HG03469 (cell line): ENCODE data around the gene ZBTB17.

ENCODE experiments used
- ATAC-seq: cut with Tn5 transposase; IDR thresholded peaks from one replicate; pipeline ENCODE4 v1.9.1; 2021; ENCODE audit warnings: mild to moderate bottlenecking, moderate library complexity, moderate number of reproducible peaks; ENCODE audit not compliant: unreplicated experiment

The ZBTB17 gene

DNA sequence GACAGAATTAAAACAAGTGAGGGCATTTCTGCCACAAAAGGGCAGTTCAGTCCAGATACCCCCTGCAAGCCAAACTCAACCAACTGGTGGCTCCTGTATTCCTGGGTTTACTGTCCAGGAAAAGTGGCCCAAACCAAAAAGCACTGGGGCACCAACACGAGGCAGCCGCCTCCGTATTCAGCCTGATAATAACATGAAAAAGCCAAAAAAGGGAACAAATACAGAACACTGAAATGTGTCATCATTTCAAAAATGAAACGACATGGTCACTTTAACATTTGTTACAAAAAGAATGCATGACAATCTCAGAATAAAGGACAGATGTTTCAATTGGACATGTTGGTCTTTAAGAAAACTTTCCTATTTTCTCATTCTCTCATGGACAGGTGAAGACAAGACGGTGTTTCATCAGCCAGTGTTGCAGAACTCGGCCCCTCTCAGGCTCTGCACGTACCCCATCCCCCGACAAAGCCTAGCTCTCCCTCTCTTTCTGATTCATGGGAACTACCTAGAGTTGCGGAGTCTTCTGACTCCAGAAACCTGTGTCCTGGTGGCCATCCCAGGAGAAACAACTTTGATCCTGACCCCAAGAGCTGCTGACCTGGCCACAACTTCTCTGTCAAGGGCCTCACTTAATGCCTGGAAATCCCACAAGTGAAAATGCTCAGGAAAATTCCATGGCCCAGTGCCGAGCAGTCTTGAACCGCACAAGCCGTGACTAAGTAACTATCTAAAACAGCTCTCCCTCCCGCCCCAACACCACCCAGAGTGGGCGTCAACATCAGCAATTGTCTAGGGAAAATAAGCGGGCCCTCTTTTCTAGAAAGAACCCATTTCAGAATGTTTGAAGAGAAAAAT lies 27.1 kb downstream of the ZBTB17 start:
- ATAC-seq, result no peak

DNA sequence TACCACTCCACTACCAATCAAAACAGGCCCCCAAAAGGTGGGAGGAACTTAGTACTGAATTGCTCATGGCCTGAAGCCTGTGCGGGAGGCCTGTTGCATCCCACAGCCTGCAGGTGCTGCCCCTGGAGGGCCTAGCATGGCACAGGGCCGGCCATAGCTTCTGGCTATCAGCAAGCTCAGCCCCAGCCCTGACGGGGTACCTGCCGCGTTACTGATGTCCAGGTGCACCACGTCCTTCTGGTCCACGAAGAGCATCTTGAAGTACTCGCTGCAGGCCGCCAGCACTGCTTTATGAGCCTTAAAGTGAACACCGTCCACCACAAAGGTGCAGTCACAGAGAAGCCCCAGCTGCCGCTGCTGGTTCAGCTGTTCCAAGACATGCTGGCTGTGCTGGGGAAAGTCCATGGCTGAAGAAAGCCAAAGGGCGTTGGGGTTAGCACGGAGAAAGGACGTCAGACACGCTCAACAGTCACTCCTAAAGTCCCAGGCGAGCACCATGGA lies 27.8 kb downstream of the ZBTB17 start:
- ATAC-seq, result no peak

DNA sequence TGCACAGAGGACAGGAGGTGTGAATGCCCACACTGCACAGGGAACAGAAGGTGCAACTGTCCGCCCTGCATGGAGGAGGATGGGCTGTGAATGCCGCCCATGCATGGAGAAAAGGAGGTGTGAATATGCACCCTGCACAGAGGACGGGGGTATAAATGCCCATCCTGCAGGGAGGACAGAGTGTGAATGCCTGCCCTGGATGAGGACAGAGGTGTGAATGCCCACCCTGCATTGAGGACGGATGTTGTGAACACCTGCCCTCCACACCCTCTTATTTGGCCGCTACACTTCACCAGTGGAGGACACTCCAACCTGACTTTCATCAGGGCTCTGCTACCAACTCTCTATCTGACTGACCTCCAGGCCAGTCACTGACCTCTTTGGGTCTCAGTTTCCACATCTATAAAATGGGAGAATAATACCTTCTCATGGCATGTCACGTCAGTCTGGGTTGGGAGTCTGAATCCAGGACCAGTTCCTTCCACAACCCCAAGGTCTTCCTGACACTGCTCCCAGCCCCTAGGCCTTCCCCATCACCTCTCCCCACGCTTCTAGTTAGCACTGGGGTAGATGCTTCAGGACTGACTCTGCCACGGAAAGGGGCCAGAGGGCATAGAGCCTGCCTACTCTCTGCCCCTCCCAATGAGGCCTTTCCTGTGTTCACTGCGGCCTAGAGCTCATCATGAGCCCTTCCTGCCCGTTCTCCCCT lies 28.4 kb downstream of the ZBTB17 start:
- ATAC-seq, result no peak

DNA sequence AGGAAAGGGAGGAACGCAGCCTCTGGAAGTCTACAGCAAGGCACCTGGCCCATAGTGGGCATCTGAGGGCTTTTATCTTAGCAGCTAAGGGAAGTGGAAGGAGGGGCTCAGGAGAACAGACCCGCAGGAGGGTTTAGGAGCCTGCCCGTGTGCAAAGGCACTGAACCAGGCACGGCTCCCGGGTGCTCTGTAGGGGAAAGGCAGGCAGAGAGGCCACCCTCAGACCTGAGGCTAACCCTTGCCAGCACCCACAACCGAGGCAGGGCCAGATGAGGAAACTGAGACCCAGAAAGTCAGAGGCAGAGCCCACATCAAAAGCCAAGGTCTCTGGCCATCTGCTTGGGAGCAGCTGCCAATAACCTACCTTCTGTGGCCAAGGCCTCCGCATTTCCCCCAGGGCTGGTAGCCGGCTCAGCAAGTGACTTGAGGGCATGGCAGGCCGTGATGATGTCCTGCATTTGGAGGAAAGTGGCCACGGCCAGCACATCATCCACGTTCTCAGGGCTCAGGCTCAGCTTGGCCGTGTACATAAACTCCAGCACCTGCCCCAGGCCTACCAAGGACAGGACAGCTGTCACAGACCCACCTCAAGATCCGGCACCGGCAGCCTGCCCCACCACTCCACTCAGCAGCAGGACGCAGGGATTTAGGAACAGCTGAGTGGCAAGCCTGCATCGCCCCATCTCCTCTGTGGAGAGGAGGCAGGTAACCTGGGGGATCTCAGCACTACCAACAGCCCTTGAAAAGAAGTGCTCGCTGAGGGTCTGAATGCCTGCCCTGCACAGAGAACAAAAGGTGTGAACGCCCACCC lies 29.1 kb downstream of the ZBTB17 start:
- no peak for ATAC-seq

DNA sequence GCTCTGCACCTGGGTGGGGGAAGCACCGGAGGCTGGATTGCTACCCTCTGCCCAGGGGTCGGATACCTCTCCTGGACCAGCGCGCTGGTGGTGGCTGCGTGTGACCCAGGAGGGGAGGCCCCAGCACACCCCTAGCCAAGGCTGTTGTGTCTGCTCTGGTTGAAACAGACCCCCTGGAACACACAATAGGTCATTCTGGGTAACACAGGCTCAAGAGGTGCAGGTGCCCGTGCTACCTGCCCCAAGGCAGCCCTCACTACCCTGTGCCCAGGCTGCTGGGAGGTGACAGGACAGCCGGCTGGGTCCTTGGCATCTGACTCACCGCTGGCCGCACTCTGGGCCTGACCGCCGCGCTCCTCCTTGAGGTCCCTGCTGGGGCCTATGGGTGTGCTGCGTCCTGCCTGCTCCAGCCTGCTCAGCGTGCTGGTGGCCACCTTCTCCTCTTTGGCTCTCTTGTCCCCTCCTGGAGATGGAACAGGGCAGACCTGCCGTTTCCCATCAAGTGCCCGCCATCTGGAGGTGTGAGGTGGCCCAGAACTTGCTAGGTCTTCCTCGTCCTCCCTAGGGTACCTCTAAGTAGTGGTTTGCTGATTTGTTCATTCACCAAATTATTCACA lies 30.0 kb downstream of the ZBTB17 start:
- no peak for ATAC-seq

DNA sequence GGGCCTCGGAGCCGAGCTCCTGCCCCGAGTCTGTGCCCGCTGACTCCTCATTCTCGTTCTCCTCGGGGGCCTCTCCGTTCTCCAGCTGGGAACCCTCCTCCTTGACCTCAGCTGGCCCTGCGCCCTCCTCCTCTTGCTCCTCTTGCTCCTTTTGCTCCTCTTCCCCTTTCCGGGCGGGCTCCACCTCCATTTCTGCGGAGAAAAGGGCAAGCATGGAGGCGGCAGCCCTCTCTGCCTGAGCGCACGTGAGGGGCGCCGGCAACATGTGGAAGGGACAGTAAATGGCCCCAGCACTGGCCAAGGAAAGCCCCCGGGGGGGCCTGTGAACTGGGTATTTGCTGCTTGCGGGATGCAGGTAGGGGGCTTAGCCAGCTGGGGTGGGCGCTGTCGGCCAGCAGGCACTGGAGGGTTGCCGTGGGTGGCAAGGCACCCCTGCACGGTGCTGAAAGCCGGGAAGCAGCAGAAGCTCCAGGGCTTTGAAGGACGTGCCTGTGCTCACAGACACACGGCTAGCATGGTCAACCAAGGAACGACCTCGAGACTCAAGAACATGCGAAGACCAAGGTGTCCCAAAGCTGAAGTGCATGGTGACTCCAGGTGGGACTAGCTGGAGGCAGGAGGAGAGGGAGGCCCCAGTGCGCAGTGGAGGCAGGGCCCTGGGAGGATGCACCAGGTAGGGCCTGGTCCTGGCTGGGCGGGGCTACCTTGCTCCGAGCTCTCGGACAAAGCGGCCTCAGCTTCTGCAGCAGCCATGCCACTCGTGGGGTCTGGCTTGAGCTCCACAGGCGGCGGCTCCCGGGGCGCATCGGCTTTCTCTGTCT lies 30.7 kb downstream of the ZBTB17 start:
- ATAC-seq, result no peak

DNA sequence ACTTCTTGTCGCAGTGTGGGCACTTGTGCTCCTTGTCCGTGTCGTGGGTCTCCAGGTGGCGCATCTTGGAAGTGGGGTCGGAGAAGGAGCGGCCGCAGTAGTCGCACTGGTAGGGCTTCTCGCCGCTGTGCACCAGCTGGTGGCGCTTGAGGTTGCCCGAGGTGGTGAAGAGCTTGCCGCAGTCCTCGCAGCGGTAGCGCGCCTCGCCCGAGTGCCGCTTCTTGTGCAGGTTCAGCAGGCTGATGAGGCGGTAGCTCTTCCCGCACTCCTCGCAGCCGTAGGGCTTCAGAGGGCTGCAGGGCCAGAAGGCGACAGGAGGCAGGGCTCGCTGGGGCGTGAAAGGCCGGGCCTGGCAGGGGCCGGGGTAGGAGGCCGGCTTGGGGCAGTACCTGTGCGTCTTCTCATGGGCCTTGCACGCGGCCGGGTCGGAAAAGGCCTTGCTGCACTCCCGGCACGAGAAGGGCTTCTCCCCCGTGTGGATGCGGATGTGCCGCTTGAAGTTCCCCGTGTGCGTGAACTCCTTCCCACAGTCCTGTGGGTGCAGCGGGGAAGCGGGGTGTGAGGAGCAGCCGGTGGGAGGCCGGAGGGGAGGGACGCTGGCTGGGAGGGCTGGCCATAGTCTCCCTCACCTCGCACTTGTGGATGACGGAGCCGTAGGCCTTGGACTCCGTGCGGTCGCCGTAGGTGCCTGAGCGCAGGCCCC lies 31.4 kb downstream of the ZBTB17 start:
- ATAC-seq, result no peak

DNA sequence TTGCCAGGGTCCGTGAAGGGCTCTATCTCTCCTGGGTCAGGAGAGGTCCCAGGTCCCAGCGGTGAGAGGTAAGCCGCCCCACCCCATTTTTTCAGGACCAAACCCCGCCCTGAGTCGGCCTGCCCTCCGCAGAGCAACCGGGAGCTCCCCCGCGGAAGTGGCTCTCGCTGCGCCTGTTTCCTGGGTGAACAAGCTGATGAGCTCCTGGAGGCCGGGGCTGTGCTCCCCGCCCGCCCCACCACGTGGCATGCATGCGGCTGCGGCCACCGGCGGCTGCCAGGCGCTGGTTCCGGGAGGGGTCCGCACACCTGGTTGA lies 32.0 kb downstream of the ZBTB17 start:
- no peak for ATAC-seq

DNA sequence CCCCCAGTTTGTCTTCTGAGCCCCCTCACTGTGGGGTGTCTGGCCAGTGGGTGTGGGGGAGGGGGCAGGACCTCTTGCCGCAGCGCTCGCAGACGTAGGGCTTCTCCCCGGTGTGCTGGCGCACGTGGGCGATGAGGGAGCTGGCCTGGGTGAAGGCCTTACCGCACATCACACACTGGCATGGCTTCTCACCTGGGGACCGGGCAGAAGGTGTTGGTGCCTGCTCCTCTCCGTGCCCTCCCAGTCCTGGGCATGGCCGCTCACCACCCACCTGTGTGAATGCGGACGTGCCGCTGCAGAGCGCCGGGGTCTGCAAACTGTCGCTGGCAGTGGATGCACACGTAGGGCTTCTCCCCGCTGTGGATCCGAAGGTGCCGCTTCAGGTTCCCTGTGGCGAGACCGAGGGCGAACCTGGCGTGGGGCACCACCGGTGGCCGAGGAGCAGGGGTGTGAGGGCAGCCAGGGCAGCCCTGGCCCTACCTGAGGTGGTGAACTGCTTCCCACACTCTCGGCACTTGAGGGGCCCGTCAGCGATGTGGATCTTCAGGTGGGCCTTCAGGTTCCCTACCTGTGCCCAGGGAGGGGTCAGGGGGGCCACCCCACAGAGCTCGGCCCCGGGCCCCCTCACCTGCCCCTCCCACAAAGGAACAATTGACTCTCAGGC lies 32.4 kb downstream of the ZBTB17 start:
- no peak for ATAC-seq

DNA sequence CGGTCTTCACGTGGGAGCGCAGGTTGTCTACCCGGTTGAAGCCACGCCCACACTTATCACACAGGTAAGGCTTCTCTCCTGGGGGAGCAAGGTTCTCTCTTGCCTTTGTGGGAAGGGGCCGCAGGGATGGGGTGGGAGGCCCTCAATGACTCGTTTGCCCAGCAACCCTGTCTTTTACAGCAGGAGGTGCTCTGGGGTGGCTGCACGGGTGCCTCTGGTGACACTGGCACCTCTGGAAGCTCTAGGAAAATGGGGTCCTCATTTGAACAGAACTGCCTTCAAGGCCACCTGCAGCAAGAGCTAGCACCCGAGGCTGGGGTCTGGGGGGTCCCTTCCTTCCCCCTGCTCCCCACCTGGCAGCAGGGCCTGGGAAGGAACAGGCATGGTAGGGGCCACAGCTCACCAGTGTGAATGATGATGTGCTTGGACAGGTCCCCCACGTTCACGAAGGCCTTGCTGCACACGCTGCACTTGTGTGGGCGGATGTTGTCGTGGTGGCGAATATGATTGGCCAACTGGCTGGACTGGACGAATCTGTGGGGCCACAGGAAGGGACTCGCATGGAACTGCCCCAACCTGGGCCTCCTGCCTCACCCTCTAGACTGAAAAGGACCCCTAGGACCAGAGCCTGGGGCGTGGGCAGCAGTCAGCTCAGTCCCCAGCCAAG lies 33.1 kb downstream of the ZBTB17 start:
- ATAC-seq, result no peak

DNA sequence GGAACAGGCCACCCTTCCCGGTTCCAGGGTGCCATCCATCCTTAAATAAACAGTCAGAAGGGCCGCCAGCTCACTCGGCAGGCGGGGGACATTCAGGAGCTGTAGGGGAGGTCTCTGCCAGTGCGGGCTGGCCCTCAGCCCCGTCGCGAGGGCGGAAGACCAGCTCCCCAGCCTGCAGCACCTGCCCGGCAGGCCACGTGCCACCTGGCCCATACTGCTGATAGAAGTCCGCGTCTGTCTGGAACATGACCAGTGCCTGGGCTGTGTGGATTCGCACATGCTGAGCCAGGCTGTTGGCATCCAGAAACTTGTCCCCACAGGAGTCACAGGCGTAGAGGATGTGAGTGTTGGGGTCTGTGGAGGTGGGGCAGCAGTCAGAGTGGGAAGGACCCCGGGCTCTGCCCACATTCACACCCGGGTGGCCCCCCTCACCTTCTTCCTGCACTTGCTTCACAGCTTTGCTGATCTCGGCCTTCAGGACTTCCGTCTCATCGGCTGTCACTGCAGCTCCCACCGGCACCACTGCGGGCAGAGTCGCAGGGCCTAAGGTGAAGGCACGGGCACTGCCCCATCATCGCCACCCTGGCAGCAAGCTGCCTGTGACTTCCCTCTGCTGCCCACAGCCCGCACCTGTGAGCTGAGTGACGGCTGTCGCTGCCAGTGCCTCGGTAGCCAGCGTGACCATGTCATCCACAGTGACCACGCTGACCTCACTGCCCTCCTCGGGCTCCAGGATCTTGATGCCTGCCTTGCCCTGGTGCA lies 33.8 kb downstream of the ZBTB17 start:
- no peak for ATAC-seq

DNA sequence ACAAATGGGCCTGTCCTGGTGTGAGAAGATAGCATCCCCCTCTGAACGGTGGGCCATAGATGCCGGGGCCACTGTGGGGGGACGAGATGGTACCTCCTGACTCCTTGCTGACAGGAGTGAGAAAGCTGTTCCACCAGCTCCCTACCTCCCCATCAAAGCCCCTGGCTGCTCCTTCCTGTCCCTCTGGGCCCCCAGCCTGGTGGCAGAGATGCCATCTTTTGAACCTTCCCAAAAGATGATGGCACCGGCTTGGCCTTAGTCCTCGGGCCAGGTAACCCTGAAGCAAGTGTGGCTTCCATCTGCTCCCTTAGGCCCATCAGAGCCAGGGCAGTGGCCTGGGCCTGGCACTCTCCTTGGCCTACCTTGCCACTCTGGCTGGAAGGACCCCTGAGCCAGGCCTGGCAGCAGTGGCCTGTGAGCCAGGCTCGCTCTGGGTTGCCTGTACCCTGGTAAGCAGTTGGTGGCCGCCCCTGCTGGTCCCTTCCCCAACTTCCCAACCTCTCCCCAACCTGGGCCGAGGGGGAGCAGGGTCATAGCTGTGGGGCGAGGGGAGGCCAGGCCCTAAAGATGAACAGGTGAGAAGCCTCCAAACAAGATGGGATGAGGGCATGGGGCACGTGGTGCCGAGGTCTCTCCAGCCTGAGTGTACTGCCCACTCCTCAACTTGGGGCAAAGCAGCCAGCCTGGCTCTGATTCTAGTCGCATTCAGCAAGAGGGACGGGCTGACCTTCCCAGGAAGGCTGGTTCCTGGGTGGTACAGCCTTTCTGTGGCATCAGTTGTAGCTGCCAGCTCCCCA lies 34.7 kb downstream of the ZBTB17 start:
- ATAC-seq, result no peak

DNA sequence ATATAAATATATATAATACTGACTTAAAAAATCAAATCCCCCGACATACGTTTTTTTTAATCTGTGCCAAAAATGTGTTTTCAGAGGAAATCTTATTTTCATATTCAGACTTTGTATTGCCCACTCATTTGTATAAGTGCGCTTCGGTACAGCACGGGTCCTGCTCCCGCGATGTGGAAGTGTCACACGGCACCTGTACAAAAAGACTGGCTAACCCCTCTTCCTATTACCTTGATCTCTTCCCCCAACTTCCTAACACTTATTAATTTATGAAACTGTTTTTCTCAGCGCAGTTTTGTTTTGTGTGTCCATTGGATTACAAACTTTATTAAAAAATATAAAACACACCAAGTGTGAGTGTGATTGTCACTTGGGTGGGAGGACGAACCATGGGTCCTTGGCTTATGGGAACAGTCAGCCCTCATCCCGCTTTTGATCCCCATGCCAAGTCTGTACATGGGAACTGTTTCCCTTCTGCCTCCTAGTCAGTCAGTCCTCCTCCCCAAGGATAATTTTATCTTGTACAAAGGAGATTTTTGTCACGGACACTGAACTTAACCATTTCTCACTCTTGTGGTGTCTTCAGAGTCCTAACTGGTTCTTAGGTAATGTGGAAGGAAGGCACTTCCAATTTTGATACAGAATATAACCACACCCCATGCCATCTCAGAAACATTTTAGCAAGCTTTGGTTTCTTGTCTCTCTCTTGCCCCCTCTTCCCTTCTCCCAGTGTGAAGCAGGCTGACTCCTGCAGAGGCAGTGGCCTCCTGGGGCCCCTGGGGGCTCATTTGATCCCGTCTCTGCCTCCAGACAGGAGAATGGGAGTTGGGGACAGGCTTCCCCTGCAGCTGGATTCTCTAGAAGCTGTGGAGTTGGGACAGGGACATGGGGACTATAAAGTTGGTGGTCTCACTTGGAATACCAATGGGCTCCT lies 35.5 kb downstream of the ZBTB17 start:
- no peak for ATAC-seq

DNA sequence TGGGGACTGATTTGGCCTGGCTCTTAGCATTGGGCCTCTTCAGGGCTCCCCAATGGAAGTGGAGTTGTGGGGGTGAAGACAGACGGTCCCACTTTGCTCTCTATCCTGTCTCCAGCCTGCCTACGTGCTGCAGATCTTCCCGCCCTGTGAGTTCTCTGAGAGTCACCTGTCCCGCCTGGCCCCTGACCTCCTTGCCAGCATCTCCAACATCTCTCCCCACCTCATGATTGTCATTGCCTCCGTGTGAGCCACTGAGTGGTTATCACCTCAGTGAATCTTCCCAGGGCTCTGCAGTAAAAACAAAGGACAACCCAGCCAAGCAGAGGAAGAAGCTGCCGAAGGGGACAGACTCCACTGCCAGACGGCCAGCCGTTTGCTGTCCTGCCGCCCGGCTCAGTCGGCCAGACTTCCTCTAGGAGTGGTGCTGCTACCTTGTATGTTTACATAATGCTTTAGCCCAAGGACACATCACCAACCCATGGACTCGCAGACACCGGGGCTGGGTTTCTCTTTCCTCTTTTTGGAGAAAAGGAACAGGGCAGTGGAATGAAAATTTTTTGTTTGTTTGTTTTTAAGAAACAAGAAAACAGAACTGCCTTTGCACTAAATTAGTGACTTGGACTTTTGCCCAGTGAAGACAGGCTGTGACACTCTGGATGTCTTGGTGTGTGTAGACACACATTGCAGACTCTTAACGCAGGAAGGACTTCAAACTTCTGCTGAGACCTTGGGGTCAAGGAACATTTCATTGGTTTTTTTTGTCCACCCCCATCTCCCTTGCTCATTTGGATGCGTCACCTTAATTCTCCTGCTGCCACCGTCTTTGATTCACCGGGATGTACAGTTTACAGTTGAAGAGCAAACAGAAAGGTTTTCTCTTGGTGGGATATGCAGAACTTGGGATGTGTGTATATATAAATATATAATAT lies 36.5 kb downstream of the ZBTB17 start:
- ATAC-seq, result no peak

DNA sequence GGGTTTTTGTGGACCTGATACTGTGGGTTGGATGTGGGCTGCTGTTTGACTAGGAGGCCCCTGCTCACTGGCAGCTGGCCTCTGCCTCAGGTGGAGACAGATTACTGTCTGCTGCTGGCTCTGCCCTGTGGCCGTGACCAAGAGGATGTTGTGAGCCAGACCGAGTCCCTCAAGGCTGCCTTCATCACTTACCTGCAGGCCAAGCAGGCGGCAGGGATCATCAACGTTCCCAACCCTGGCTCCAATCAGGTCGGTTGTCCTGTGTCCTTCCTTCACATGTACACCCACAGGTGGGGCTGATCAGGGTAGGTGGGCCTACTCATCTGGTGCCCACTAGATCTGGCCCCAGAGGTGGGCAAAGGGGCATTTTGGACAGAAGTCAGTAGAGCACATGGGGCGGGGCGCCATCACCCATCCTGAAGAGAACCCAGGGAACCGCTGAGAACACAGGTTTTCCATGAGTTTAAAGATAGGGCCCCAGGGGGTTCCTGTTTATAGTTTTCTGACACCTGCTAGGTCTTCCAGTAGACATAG lies 37.2 kb downstream of the ZBTB17 start:
- ATAC-seq, result no peak
